ENCODE data around the gene SLC17A3. TPM values are rescaled to one million over a fixed set of nuclear protein-coding genes. Genes with fewer than 3 reads are reported as not detected.

The SLC17A3 gene
- total and polyA plus RNA-seq, 7 donors: not detected

- no peaks in the 10 kb centered on the region for H3K4me1 ChIP-seq
- H3K9me3 ChIP-seq: no peaks in the 10 kb centered on the region
- ATAC-seq: no peak
- TF ChIP-seq, protein P1, sequence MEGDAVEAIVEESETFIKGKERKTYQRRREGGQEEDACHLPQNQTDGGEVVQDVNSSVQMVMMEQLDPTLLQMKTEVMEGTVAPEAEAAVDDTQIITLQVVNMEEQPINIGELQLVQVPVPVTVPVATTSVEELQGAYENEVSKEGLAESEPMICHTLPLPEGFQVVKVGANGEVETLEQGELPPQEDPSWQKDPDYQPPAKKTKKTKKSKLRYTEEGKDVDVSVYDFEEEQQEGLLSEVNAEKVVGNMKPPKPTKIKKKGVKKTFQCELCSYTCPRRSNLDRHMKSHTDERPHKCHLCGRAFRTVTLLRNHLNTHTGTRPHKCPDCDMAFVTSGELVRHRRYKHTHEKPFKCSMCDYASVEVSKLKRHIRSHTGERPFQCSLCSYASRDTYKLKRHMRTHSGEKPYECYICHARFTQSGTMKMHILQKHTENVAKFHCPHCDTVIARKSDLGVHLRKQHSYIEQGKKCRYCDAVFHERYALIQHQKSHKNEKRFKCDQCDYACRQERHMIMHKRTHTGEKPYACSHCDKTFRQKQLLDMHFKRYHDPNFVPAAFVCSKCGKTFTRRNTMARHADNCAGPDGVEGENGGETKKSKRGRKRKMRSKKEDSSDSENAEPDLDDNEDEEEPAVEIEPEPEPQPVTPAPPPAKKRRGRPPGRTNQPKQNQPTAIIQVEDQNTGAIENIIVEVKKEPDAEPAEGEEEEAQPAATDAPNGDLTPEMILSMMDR (IDR thresholded peaks at IDR 0.05): no peak
- 87 to 95% (median 92%) methylated on average over 3 of the region's 3 CpGs for WGBS, 3 donors
- no peak for DNase-seq
- no peaks in the 10 kb centered on the region for H3K36me3 ChIP-seq (ENCODE audit: insufficient read depth in 1 of 2, low read depth in 1 of 2)
- intact Hi-C loops (cut with DNase I): no loop called here
- H3K4me3 ChIP-seq: no peak overlapping the region
- no peak overlapping the region for H3K27ac ChIP-seq
- no peaks in the 10 kb centered on the region for H3K27me3 ChIP-seq (ENCODE audit: insufficient read depth in 3 of 3, low read length in 2 of 3)
Measured at GRCh38 chr6:25874822-25875562, 949 bp upstream of the SLC17A3 start.

- WGBS, 3 donors: 91 to 97% (median 96%) methylated on average over 1 of the region's 1 CpG
- Histone ChIP-seq H3K4me3 (no peak overlapping the region), H3K36me3 (ENCODE audit: insufficient read depth in 1 of 2, low read depth in 1 of 2) (no peaks in the 10 kb centered on the region), H3K9me3 (no peaks in the 10 kb centered on the region), H3K27ac (no peak overlapping the region), H3K27me3 (ENCODE audit: insufficient read depth in 3 of 3, low read length in 2 of 3) (no peaks in the 10 kb centered on the region), H3K4me1 (no peaks in the 10 kb centered on the region)
- no peak for DNase-seq
- ATAC-seq: no peak
- intact Hi-C loops (cut with DNase I): no loop called here
- TF ChIP-seq, protein P1 (IDR thresholded peaks at IDR 0.05): no peak
Measured at GRCh38 chr6:25872814-25873213, 1.2 kb downstream of the SLC17A3 start.

GRCh38 chr6:25869840-25870239 lies 4.2 kb downstream of the SLC17A3 start:
- intact Hi-C loops (cut with DNase I): no loop called here
- Histone ChIP-seq H3K4me1 (no peaks in the 10 kb centered on the region), H3K9me3 (no peaks in the 10 kb centered on the region), H3K27ac (no peak overlapping the region), H3K27me3 (ENCODE audit: insufficient read depth in 3 of 3, low read length in 2 of 3) (no peaks in the 10 kb centered on the region), H3K4me3 (no peak overlapping the region), H3K36me3 (ENCODE audit: insufficient read depth in 1 of 2, low read depth in 1 of 2) (no peaks in the 10 kb centered on the region)
- TF ChIP-seq, protein P1 (IDR thresholded peaks at IDR 0.05): no peak
- DNase-seq: no peak
- WGBS, 3 donors: 40 to 91% (median 79%) methylated on average over 1 of the region's 1 CpG
- no peak for ATAC-seq

- ATAC-seq (no peak), DNase-seq (no peak)
- Histone ChIP-seq H3K4me1 (no peaks in the 10 kb centered on the region), H3K27ac (no peak overlapping the region), H3K27me3 (ENCODE audit: insufficient read depth in 3 of 3, low read length in 2 of 3) (no peaks in the 10 kb centered on the region), H3K9me3 (no peaks in the 10 kb centered on the region), H3K36me3 (ENCODE audit: insufficient read depth in 1 of 2, low read depth in 1 of 2) (no peaks in the 10 kb centered on the region), H3K4me3 (no peak overlapping the region)
- TF ChIP-seq, protein P1 (IDR thresholded peaks at IDR 0.05): no peak
- intact Hi-C loops (cut with DNase I): no loop called here
- WGBS, 3 donors: 72 to 76% (median 73%) methylated on average over 3 of the region's 3 CpGs
Measured at GRCh38 chr6:25868436-25869183, 5.4 kb downstream of the SLC17A3 start.
